GM18868 (cell line): Measurements from ENCODE around the gene ALDH1A1.

Experiments used
- ATAC-seq: cut with Tn5 transposase; IDR thresholded peaks from one replicate; pipeline ENCODE4 v1.9.1; 2021; ENCODE audit warnings: mild to moderate bottlenecking, moderate library complexity; ENCODE audit not compliant: unreplicated experiment

The ALDH1A1 gene

DNA sequence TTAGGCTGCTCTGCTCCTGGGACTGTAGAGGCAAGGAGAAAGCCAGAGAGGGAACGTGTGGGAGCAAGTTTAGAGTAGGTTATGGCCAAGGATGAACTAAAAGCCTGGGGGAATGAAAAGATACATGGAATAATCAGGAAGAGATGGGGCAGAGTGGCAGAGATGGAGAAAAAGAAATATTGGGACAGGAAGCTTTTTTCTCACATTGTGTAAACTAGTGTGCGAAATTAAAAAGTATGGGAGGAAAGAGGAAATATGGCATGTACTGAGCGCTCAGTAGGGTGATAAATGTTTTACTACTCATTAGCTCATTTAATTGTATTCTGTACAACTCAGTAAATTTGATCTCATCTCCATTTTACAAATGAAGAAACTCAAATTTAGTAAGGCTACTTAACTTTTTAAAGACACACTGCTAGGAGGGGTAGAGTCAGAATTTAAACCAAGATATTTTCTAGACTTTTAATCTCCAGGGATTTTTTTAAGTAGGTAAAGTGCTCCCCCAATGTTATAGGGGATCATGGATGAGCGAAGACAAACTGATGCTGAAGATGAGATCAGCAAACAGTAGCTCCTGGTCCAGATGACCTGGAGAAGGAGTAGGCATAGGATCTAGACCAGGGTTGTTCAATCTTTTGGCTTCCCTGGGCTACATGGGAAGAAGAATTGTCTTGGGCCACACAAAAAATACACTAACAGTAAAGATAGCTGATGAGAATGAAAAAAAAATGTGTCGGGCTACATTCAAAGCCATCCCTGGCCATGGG is 30.8 kb downstream of the ALDH1A1 start:
- no peak for ATAC-seq

DNA sequence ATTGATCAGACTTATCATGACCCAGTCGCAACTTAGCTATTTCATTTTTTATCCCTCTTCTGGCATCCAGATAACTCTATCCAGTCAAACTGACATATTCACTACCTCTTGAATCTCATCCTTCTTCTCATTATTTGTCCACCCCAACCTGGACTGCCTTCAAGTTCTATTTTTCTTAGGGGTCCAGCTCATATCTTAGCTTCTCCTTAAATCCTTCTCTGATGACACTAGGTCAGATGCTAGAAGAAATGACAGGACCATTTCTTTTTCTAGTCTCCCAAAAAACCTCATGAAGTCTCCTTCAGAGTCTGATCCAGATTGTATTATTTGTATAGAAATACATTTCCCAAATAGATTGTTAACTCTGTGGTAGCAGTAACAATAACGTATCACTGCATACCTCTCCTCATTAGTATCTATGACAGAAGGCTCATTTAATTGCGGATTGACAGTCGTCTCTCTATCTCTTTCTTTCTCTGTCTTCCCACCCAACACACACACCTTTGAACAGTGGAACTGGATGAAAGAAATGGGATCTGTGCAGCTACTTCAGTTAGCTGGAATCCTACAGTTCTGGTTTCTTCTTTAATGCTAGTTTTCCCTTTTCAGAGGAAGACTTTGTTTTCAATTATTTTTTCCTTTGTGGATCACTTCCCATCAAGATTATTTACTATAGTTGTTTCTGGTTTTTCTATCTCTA is 33.5 kb downstream of the ALDH1A1 start:
- ATAC-seq, result no peak

DNA sequence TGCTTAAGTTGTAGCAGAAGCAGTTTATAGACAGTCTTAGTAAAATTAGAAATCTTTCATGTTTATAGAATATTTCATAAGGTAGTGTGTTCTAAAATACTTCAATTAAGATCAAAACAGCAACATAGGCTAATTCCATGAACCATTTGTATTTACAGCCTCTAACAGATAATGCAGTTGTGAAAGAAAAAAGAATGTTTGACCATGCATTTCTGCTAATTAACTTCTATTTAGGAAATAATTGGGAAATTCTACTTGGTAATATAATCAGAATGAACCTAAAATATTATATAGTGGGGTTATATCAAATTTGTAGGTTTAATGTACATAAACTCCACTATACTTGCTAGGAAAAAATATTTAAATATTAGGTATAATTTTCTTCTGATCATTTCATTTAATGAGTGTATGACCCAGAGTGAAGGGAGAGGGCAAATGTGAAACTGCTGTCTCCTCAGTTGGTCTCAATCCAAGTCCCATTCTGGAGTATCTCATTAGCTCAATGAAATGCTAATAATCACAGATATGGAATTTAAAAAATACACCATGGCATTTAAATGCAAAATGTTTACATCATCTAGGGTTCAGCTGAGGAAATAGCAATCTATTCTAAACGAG is 34.9 kb downstream of the ALDH1A1 start:
- ATAC-seq, result no peak

DNA sequence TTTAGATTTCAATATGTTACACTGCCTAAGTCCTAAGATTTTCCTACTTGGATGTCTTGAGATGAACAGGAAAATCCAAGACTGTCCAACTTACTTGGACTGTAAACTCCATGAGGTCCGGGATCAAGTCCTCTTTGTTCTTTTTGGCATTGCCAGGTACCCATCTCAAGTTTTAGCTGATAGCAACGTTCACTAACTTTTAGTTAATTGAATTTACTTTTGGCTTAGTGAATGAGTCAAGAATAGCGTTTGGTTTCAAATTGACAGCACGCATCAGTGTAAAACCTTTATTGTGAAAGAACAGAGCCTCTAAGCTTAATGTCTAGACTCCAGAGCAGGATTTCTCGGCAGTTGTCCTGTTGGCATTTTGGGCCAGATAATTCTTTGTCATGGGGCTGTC is 37.2 kb downstream of the ALDH1A1 start:
- ATAC-seq, result no peak

DNA sequence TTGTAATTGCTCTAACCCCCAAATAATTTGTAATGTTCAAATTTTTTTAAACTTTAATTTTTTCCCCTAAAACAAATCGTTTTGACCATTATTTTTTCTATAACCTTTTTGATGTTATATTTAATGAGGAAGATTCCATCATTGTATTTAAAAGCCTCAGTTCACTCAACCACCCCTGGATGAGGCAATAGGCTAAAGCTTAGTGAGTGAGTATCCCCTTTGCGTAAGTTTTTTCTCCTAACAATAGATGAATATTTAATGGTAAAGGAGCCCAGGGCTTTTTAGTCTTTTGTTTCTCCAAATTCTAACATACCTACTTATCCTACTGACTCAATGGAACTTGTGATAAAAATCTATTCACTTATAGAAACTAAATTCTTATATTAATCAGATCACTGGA is 38.1 kb downstream of the ALDH1A1 start:
- no peak for ATAC-seq

DNA sequence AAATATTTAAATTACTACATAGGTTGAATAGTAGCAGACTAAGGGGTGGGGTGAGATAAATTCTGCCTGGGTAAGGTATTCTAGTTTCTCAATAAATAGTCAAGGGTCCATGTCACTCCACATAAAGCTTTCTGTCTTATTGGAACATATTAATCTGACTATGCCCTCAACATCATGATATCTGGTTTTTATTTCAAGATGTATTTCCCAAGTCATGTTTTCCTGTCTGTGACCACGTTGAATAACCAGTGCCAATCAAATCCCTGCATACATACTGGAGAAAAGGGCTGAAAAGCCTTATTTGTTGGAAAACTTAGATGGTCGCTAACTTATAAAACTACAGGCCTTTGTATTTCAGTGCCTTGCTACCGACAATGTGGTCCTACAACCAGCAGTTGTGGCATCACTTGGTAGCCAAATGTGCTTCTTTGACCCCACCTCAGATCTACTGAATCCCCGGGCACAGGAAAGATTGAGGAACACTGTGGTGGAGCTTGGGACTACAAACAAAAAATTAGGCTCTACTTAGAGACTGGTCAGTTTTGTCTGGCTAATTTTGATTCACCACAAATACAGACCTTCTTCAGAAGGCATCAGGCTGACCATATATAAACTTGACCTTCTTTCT is 39.4 kb downstream of the ALDH1A1 start:
- ATAC-seq, result no peak

DNA sequence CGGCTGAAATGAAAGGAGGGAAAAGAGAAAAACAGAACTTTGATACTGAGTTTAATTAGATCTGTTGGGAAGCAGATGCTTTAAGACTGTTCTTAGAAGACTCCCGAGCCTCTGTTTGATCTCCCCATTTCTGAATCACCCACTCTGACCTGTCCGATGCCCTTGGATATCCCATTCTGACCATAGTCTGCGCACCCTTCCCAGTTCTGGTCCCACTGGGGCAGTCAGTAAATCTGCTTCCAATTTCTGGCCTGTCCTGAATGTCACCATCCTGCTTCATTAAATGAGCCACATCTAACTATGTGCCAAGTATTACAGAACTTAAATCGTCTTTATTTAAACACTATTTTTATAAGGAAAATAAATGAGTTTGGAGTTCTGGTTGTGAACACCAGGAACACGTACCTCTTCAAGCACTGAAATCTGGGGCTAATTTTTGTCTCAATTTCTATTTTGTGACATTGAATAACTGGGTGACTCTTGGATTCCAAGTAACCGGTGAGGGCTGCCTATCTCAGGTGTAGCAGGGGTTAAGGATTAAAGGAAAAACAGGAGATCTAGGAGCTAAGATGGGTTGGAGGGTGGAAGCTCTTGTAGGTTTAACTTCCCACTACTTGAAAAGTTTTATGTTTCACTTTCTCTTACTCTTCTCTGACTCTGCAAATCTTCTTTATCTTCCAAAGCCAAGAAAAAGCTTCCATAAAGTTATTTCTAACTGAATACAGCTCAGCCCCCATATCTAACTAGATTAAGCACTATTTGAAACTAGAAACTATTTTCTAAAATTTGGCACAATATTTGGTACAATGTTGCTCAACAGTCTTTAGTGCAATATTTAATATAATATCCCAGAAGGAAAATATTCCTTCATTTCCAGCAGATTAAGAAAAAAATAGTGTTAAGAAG is 40.1 kb downstream of the ALDH1A1 start:
- no peak for ATAC-seq

DNA sequence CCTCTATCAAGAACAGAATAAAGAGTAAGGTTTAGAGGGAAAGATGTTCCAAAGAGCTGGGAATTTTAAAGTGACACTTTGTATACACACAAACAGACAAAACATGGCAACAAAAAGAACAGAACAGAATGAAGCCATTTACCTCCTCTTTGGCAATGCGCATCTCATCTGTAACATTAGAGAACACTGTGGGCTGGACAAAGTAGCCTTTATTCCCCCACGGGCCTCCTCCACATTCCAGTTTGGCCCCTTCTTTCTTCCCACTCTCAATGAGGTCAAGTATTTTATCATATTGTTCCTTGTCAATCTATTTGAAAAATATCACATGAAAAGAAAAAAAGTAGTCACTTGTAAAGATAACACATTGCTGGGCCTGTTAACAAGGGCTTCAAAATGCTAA is 41.0 kb downstream of the ALDH1A1 start:
- ATAC-seq, result no peak

DNA sequence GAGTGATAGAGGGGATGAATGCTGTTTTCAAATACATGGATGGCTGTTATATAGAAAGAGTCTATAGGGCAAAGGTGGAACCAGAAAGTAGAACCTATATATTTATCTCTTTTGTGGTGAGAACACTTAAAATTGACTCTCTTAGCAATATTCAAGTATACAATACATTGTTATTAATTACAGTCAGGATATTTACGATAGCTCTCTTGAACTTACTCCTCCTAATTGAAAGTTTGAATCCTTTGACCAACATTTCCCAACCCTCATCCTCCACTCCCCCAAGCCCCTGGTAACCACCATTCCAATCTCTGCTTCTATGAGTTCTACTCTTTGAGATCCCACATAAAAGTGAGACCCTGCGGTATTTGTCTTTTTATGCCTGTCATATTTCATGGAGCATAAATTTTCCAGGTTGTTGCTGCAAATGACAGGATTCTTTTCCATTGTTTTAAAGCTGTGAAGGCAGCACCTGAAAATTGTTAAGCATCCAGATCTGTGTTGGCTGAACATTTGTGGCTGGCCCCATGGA is 41.5 kb downstream of the ALDH1A1 start:
- ATAC-seq, result no peak

DNA sequence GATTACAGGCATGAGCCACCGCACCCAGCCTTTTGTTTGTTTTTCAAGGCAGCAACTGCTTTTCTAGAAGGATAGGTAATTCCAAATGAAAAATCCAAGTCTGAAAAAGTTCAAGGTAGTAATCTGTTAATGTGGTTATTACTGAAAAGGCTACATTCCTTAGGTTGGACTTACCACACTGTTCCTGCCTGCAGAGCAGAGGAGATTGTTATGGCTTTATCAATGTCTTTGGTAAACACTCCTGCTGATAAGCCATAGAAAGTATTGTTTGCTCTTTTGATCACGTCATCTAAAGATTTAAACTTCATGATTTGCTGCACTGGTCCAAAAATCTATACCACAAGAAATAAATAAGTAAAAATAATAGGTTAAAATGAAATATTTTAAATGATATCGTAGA is 43.4 kb downstream of the ALDH1A1 start:
- ATAC-seq, result no peak

DNA sequence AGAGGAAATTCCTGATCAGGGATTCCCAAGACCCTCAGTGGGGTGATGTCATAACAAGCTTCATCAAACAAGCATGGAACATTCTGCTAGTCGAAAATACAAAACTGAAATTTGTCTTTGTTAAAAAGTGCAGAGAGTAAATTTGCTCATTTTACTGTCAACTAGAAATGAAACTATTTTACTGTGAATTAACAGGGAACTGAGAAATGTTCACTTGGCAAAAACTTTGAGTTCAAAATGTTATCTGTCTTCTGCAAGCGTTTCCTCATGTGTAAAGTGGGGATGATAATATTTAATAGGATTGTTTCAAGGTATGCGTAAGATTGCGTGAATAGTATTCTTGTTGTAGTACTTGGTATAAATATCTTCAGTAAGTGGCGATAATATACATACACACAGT is 45.4 kb downstream of the ALDH1A1 start:
- no peak for ATAC-seq

DNA sequence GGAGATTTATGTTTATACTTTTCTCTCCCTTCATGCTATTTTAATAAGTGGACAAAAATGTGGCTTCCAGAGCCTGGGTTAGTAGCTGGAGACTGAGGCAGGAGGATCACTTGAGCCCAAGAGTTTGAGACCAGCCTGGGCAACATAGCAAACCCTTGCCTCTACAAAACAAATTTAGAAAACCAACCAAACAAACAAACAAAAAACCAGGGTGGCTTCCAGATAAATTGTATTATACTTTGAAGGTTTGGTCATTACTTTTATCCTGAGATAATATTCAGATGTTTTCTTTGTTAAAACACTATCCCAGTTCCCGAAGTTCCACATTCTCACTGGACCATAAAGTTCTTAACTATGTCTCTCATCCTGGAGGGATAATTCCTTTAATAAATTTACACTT is 46.0 kb downstream of the ALDH1A1 start:
- no peak for ATAC-seq

DNA sequence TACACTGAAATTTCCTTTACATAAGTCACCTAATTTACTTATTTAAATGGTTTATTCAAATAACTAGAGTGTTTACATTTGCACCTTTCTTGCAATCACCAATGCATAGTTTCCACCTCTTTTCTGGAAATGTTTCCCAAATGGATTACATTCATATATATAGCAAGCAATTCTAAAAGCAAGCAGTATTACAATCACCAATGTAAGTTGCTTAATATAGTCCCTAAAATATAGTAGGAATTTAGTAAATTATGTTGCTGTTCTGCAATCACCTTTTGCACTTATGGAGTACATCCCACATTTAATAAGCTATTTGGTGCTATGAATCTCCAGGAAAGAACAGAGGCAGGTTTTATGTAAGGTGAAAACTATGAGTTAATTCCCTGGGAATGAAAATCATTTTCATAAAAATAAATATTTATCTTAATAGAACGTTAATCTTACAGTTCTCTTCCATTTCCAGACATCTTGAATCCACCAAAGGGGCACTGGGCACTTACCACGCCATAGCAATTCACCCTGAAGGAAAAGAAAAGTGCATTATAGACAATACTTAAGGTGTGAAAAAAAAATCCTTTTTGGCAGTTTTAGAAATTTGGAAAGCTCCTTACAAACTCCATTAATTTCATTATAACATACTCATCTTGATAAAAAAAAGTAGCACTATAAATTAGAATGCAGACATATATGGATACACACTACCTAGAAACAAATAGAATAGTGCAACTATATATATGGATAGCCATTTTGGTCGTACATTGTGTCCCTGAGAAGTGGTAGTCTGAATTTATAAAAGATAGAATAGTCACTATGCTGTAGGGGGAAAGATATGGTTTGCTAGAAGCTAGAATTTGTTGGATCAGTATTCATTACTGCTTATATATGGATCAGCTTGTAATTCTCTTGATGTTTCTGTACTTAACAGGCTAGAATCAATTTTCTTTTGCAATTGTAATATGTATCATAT is 47.1 kb downstream of the ALDH1A1 start:
- no peak for ATAC-seq

DNA sequence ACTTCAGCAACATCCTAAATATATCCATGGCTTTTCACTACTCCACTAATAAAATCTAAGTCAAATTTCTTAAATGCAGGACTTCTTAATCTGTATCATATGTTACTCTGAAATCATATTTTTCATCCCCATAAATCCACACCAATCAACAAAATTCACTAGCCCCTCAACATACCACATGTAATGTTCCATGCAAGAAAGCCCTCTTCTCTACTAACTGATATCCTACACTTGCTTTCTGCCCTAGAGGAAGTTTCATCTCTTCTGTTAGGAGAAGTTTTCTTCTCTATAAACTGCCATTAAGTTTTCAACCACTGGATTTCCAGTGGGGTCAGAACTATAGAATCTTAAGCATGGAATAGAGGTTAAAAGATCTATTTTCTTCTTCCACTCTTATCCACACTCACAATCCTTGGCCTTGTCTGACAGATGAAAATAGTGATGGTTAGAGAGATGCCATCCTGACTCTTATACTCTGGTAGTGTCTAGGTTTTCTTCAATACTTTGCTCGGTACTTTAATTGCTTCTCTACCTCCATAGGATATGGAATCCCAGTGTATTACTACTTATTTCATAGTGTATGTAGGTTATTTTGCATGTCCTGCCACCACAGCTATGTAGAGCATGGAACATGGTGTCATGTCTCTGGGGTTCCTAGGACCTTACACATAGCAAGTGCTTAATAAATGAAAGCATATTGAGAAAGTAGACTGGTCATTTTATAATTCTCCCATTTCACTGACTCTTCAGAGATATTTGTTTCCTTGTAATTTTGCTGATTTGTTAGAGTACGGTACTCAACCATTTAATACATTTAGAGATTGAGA is 48.4 kb downstream of the ALDH1A1 start:
- ATAC-seq, result no peak

DNA sequence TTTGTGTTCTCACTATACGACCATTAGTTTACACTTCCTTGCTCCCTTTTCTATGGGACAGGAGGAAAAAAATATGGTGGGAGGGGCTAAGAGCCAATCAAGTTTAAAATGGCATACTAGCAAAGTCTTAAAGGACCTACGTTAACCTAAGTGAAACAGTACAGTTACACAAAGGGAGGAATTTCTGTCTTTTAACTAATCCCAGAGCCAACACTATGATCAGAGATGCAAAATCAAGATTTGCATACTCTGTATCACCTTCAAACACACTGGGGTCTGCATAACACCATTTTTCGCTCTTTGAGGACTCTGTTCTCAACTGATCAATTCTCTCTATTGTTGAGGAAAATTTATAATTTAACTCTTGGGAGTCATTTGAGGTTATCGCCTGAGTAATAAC is 49.8 kb downstream of the ALDH1A1 start:
- no peak for ATAC-seq

DNA sequence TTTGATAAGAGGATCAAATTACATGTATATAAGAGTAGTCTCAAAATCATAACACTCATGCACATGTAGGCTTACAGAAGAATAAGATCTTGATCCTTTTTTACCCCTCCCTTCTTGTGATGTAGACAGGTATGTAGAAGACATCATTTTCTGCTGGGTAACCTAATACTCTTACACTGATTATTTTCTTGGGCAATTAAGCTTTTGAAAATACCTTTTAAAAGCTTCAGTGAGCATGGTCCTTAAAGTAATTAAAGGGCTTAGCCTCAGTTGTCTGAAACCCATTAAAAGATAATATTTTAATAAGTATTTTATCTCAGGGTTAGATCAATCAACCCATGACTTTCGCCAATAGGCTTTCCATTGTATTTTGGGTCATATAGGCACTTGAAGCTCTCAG is 50.6 kb downstream of the ALDH1A1 start:
- ATAC-seq, result no peak

DNA sequence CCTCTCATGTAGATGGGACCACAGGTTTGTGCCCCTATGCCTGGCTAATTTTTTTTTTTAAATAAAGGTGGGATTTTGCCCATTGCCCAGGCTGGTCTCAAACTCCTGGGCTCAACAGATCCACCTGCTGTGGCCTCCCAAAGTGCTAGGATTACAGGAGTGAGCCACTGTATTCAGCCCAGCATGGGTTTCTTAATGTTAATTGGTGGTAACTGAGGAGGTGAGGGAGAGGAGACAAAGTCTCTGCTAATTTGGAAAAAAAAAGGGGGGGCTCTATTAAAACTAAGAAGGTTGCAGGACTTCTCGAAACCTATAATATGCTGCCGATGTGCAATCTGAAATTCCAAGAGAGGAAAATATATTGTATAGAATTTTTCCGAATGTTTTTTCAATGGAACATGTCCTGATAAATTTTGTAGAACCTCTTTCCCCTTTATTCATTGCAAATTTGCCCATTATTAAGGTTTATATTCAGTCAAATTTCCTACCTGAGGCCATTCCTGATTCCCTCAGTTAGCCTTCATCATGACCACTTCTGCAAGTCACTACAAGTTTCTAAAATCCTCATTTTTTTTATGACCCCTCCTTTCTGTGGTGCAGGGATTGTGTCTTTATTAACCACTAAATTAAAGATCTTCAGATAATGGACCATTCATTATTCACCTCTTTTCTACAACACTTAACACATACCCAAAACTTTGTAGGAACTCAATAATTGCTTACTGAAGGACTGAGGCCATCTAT is 52.9 kb downstream of the ALDH1A1 start:
- no peak for ATAC-seq
